ENCODE measurements around the gene KLHL29. TPM values are rescaled to one million over a fixed set of nuclear protein-coding genes. Genes with fewer than 3 reads are reported as not detected.
A peak's percentile ranks its signal among the peaks of the same experiment; 100 is the strongest.

Gene KLHL29
- polyA plus RNA-seq, 3 donors, result 0.03 TPM; not detected in 2

- intact Hi-C loops (cut with micrococcal nuclease), result no loop called here
- no peak for DNase-seq
- H3K27ac ChIP-seq (ENCODE audit: low read depth in 1 of 2, low read length in 2 of 2), result no peak overlapping the region
- H3K4me3 ChIP-seq (replicated peaks in 1 of 3; ENCODE audit: low read depth in 2 of 3, low read length in 3 of 3), result no peak overlapping the region
- no peak overlapping the region for H3K27ac Mint-ChIP-seq
- no peaks in the 10 kb centered on the region for H3K36me3 ChIP-seq (replicated peaks in 1 of 2; ENCODE audit: control insufficient read depth in 1 of 2, insufficient read depth in 2 of 2, low read length in 2 of 2)
- peaks cover under 1% of the 10 kb centered on the region for H3K4me1 Mint-ChIP-seq
- H3K9ac ChIP-seq (ENCODE audit: insufficient read depth, low read length, poor library complexity, severe bottlenecking), result no peak overlapping the region
- no peak overlapping the region for H2AFZ ChIP-seq (ENCODE audit: insufficient read depth, low read depth, low read length, poor library complexity, severe bottlenecking)
- H4K20me1 ChIP-seq (ENCODE audit: insufficient read depth, low read length), result no peaks in the 10 kb centered on the region
- peaks cover 8 to 34% (median 16%) of the 10 kb centered on the region in 3 donors for H3K27me3 Mint-ChIP-seq (ENCODE audit: low read depth in 3 of 3)
- H3K4me1 ChIP-seq (ENCODE audit: control insufficient read depth in 1 of 2, insufficient read depth in 2 of 2, low read length in 2 of 2), result no peaks in the 10 kb centered on the region
- no peaks in the 10 kb centered on the region for H3K9me3 ChIP-seq (replicated peaks in 1 of 2; ENCODE audit: control insufficient read depth in 1 of 2, insufficient read depth in 1 of 2, low read length in 2 of 2)
- peak overlapping the region in 1 of 2 donors; percentile 40 for H3K4me3 Mint-ChIP-seq
- no CpG with 5 or more reads among the region's 1 CpG for WGBS (ENCODE audit: insufficient coverage)
- H3K36me3 Mint-ChIP-seq, result no peaks in the 10 kb centered on the region
- no peaks in the 10 kb centered on the region for H3K79me2 ChIP-seq (ENCODE audit: insufficient read depth, low read length)
- H3K27me3 ChIP-seq (ENCODE audit: control insufficient read depth in 2 of 2, insufficient read depth in 2 of 2, low read length in 2 of 2), result peaks cover 2 to 6% of the 10 kb centered on the region in 2 donors
- H3K4me2 ChIP-seq (replicated peaks; ENCODE audit: extremely low read depth, low read length, poor library complexity, severe bottlenecking), result no peak overlapping the region
- peaks cover 0 to 2% (median 0%) of the 10 kb centered on the region in 7 donors for H3K9me3 Mint-ChIP-seq
- peak; percentile 15 for TF ChIP-seq CTCF (IDR thresholded peaks at IDR 0.05)
Measured at GRCh38 chr2:23460228-23460627, 75.2 kb downstream of the KLHL29 start.

- 75% methylated on average over 1 of the region's 5 CpGs for WGBS (ENCODE audit: insufficient coverage)
- intact Hi-C loops (cut with micrococcal nuclease), result no loop called here
Measured at GRCh38 chr2:23460993-23461392, 76.0 kb downstream of the KLHL29 start.

More at GRCh38 chr2:23460993-23461392, 76.0 kb downstream of the KLHL29 start:
- no peak for DNase-seq
- Mint-ChIP-seq H3K4me1 (no peaks in the 10 kb centered on the region), H3K27ac (no peak overlapping the region), H3K9me3 (peaks cover 0 to 2% (median 0%) of the 10 kb centered on the region in 7 donors), H3K4me3 (no peak overlapping the region), H3K36me3 (no peaks in the 10 kb centered on the region), H3K27me3 (ENCODE audit: low read depth in 3 of 3) (peaks cover 11 to 38% (median 13%) of the 10 kb centered on the region in 3 donors)
- TF ChIP-seq CTCF (IDR thresholded peaks at IDR 0.05), result no peak
- Histone ChIP-seq H3K36me3 (replicated peaks in 1 of 2; ENCODE audit: control insufficient read depth in 1 of 2, insufficient read depth in 2 of 2, low read length in 2 of 2) (no peaks in the 10 kb centered on the region), H3K27me3 (ENCODE audit: control insufficient read depth in 2 of 2, insufficient read depth in 2 of 2, low read length in 2 of 2) (peaks cover 2 to 10% of the 10 kb centered on the region in 2 donors), H3K9ac (ENCODE audit: insufficient read depth, low read length, poor library complexity, severe bottlenecking) (no peak overlapping the region), H3K4me3 (replicated peaks in 1 of 3; ENCODE audit: low read depth in 2 of 3, low read length in 3 of 3) (no peak overlapping the region), H3K9me3 (replicated peaks in 1 of 2; ENCODE audit: control insufficient read depth in 1 of 2, insufficient read depth in 1 of 2, low read length in 2 of 2) (no peaks in the 10 kb centered on the region), H4K20me1 (ENCODE audit: insufficient read depth, low read length) (no peaks in the 10 kb centered on the region), H2AFZ (ENCODE audit: insufficient read depth, low read depth, low read length, poor library complexity, severe bottlenecking) (no peak overlapping the region), H3K4me2 (replicated peaks; ENCODE audit: extremely low read depth, low read length, poor library complexity, severe bottlenecking) (no peak overlapping the region), H3K79me2 (ENCODE audit: insufficient read depth, low read length) (no peaks in the 10 kb centered on the region), H3K27ac (ENCODE audit: low read depth in 1 of 2, low read length in 2 of 2) (no peak overlapping the region), H3K4me1 (ENCODE audit: control insufficient read depth in 1 of 2, insufficient read depth in 2 of 2, low read length in 2 of 2) (no peaks in the 10 kb centered on the region)
